ENCODE results near the gene CPNE6. TPM values are rescaled to one million over a fixed set of nuclear protein-coding genes. Genes with fewer than 3 reads are reported as not detected.

The CPNE6 gene
- total RNA-seq, 1 experiment from 2014 or later = not detected

GRCh38 chr14:24127673-24128072 is 56.3 kb downstream of the CPNE6 start:
- no peak for TF ChIP-seq EZH2 (IDR thresholded peaks at IDR 0.05; ENCODE audit: low read length, unreplicated experiment)
- TF ChIP-seq EZH2phosphoT487 (IDR thresholded peaks at IDR 0.05; ENCODE audit: borderline replicate concordance, low read length) = no peak
- TF ChIP-seq, protein P1, sequence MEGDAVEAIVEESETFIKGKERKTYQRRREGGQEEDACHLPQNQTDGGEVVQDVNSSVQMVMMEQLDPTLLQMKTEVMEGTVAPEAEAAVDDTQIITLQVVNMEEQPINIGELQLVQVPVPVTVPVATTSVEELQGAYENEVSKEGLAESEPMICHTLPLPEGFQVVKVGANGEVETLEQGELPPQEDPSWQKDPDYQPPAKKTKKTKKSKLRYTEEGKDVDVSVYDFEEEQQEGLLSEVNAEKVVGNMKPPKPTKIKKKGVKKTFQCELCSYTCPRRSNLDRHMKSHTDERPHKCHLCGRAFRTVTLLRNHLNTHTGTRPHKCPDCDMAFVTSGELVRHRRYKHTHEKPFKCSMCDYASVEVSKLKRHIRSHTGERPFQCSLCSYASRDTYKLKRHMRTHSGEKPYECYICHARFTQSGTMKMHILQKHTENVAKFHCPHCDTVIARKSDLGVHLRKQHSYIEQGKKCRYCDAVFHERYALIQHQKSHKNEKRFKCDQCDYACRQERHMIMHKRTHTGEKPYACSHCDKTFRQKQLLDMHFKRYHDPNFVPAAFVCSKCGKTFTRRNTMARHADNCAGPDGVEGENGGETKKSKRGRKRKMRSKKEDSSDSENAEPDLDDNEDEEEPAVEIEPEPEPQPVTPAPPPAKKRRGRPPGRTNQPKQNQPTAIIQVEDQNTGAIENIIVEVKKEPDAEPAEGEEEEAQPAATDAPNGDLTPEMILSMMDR (conservative IDR thresholded peaks at IDR 0.05; ENCODE audit: low read depth, low read length) = no peak
- Histone ChIP-seq H3K4me2 (ENCODE audit: low read length) (no peak overlapping the region), H3K4me1 (ENCODE audit: insufficient read depth, low read length) (no peaks in the 10 kb centered on the region), H3K79me2 (ENCODE audit: low read length) (no peaks in the 10 kb centered on the region), H3K36me3 (ENCODE audit: low read depth, low read length) (no peaks in the 10 kb centered on the region; the same call in 1 of the 2 replicates), H4K20me1 (ENCODE audit: low read length) (no peaks in the 10 kb centered on the region), H3K9ac (ENCODE audit: low read length) (no peak overlapping the region), H3K9me3 (ENCODE audit: low read length) (no peaks in the 10 kb centered on the region), H2AFZ (ENCODE audit: low read length) (no peak overlapping the region), H3K27ac (ENCODE audit: low read length) (no peak overlapping the region), H3K4me3 (ENCODE audit: low read length) (no peak overlapping the region), H3F3A (ENCODE audit: low read length, unreplicated experiment) (no peaks in the 10 kb centered on the region), H3K27me3 (ENCODE audit: low read length) (no peaks in the 10 kb centered on the region), H3K9me2 (replicated peaks; ENCODE audit: low read length) (no peaks in the 10 kb centered on the region)
- ChIA-PET CTCF (no interaction called here), POLR2A (ENCODE audit: unreplicated experiment) (no interaction called here)
- DNase-seq (no peak), ATAC-seq (no peak)
- BruUV-seq (replicated peaks) = no TSS peak
- intact Hi-C loops (cut with micrococcal nuclease) = no loop called here

Other genes with a start within 250 kb of the CPNE6 start
- gene DHRS4, start 117.8 kb upstream of the CPNE6 start, total RNA-seq (2014; rRNA removed) = 103 and 108 TPM in 2 replicates
- gene DHRS4L2, start 82.6 kb upstream of the CPNE6 start, total RNA-seq (2014; rRNA removed) = 16.5 and 26.7 TPM in 2 replicates
- gene CARMIL3, start 19.6 kb upstream of the CPNE6 start, total RNA-seq (2014; rRNA removed) = not detected in 2 replicates
- 10.0 and 11.6 TPM in 2 replicates for gene PCK2, start 22.7 kb downstream of the CPNE6 start, total RNA-seq (2014; rRNA removed)
- gene DCAF11, start 43.2 kb downstream of the CPNE6 start, total RNA-seq (2014; rRNA removed) = 68.2 and 85.8 TPM in 2 replicates
- gene NRL, start 43.4 kb downstream of the CPNE6 start, total RNA-seq (2014; rRNA removed) = 1.5 and 1.7 TPM in 2 replicates
- gene FITM1, start 59.1 kb downstream of the CPNE6 start, total RNA-seq (2014; rRNA removed) = 0.55 TPM in 1 of 2 replicates, not detected in the other
- 140 and 163 TPM in 2 replicates for gene PSME1, start 64.6 kb downstream of the CPNE6 start, total RNA-seq (2014; rRNA removed)
- gene EMC9, start 70.0 kb downstream of the CPNE6 start, total RNA-seq (2014; rRNA removed) = 30.1 and 36.7 TPM in 2 replicates
- 211 and 297 TPM in 2 replicates for gene PSME2, start 75.0 kb downstream of the CPNE6 start, total RNA-seq (2014; rRNA removed)
- gene RNF31, start 75.9 kb downstream of the CPNE6 start, total RNA-seq (2014; rRNA removed) = 69.6 and 79.4 TPM in 2 replicates
- gene IRF9, start 89.7 kb downstream of the CPNE6 start, total RNA-seq (2014; rRNA removed) = 10.5 and 20.6 TPM in 2 replicates
- 1.9 and 5.7 TPM in 2 replicates for gene REC8, start 100.5 kb downstream of the CPNE6 start, total RNA-seq (2014; rRNA removed)
- 193 and 211 TPM in 2 replicates for gene IPO4, start 117.3 kb downstream of the CPNE6 start, total RNA-seq (2014; rRNA removed)
- 52.1 and 58.3 TPM in 2 replicates for gene TM9SF1, start 123.9 kb downstream of the CPNE6 start, total RNA-seq (2014; rRNA removed)
- 0.11 TPM in 1 of 2 replicates, not detected in the other for gene TSSK4, start 134.1 kb downstream of the CPNE6 start, total RNA-seq (2014; rRNA removed)
- gene CHMP4A, start 141.9 kb downstream of the CPNE6 start, total RNA-seq (2014; rRNA removed) = 58.3 and 67.9 TPM in 2 replicates
- 16.2 and 23.5 TPM in 2 replicates for gene MDP1, start 144.5 kb downstream of the CPNE6 start, total RNA-seq (2014; rRNA removed)
- 330 and 337 TPM in 2 replicates for gene NEDD8, start 160.8 kb downstream of the CPNE6 start, total RNA-seq (2014; rRNA removed)
- 51.8 and 56.9 TPM in 2 replicates for gene GMPR2, start 161.4 kb downstream of the CPNE6 start, total RNA-seq (2014; rRNA removed)
- gene TINF2, start 171.1 kb downstream of the CPNE6 start, total RNA-seq (2014; rRNA removed) = 31.7 and 39.8 TPM in 2 replicates
- 2.6 and 3.2 TPM in 2 replicates for gene TGM1, start 191.6 kb downstream of the CPNE6 start, total RNA-seq (2014; rRNA removed)
- gene RABGGTA, start 200.0 kb downstream of the CPNE6 start, total RNA-seq (2014; rRNA removed) = 39.2 and 51.5 TPM in 2 replicates
- gene DHRS1, start 228.2 kb downstream of the CPNE6 start, total RNA-seq (2014; rRNA removed) = 15.8 and 15.9 TPM in 2 replicates
- gene NOP9, start 228.3 kb downstream of the CPNE6 start, total RNA-seq (2014; rRNA removed) = 30.4 and 35.5 TPM in 2 replicates
- gene CIDEB, start 236.4 kb downstream of the CPNE6 start, total RNA-seq (2014; rRNA removed) = not detected in 2 replicates
- 9.3 and 19.3 TPM in 2 replicates for gene LTB4R2, start 238.6 kb downstream of the CPNE6 start, total RNA-seq (2014; rRNA removed)
- gene LTB4R, start 239.9 kb downstream of the CPNE6 start, total RNA-seq (2014; rRNA removed) = 11.6 and 13.1 TPM in 2 replicates

Data from PC-3 (cell line).